ENCODE results near the gene SLC17A8.

SLC17A8 gene

DNA sequence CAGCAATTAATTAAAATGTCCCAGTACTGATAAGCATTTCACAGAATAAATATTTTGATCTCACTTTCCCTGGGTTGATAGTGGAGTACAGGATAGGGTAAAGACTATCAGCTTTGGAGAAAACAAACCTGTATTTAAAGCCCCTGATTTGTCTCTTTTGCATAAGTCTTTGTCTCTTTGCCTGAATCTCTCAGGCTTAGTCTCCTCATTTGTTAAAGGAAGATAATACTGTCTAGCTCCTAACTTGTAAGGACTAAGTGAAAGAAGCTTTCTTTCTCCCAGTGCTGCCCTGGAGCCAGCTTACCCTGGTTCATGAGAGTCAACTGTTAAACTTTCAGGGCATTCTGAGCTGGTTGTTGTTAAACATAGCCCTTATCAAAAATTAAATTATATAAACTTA lies 111.3 kb downstream of the SLC17A8 start:
- H3K4me1 ChIP-seq (ENCODE audit: control insufficient read depth, insufficient read depth, low read length): no peaks in the 10 kb centered on the region
- no peak overlapping the region for H3K27ac ChIP-seq (ENCODE audit: low read length)
- H3K36me3 ChIP-seq (ENCODE audit: control insufficient read depth in 2 of 2, insufficient read depth in 2 of 2, low read length in 2 of 2): no peaks in the 10 kb centered on the region
- H3K9ac ChIP-seq (ENCODE audit: low read length in 2 of 2): no peak overlapping the region
- H3K27me3 ChIP-seq (ENCODE audit: control insufficient read depth in 1 of 2, insufficient read depth in 2 of 2, low read length in 2 of 2): peaks cover 0 to 2% of the 10 kb centered on the region in 2 donors
- H3K4me3 ChIP-seq (ENCODE audit: low read length in 2 of 2): no peak overlapping the region
- H3K9me3 ChIP-seq (ENCODE audit: control insufficient read depth in 2 of 2, low read length in 2 of 2): no peaks in the 10 kb centered on the region

Data from stomach smooth muscle (tissue), 2 donors.